ENCODE results near the gene SEC22A.

The SEC22A gene

DNA sequence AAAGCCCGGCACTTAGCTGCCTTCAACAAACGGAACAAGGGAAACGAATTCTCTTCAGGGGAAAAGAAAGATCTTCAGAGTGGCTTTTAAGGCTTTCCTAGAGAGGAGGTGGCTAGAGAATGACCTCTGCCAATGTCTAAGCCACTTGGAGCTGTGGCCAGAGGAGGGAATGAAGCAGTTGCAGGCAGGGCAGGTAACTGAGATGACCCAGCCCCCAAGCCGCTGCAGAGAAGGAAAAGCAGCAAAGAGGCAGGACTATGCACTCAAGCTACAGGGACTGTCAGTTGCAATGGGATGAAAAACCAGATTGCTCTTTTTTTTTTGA, 113.5 kb downstream of the SEC22A start:
- ATAC-seq (no peak), DNase-seq (no peak)
- Mint-ChIP-seq H3K27me3 (peaks cover 8% of the 10 kb centered on the region), H3K27ac (no peak overlapping the region), H3K9me3 (no peaks in the 10 kb centered on the region), H3K4me3 (no peak overlapping the region), H3K4me1 (no peaks in the 10 kb centered on the region)

DNA sequence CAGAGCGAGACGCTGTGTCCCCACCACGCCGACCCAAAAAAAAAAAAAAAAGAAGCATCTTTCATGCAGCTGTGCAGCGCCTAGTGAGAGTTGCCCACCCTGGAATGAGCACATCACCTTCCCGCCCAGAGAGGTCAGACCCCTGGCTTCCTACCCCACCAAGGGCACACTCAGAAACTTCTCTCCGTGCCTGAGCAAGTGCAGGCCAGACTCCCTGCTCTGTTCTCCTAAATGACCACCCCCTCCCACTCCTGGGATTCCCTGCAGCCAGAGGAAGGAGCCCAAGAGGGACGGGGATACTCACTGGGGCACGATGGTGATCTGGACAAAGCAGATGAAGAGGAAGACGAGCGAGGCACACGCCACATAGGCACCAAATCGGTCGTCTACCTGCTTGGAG, 116.0 kb downstream of the SEC22A start:
- H3K4me3 Mint-ChIP-seq: no peak overlapping the region
- no peak overlapping the region for H3K27ac Mint-ChIP-seq
- no peaks in the 10 kb centered on the region for H3K9me3 Mint-ChIP-seq
- H3K4me1 Mint-ChIP-seq: no peaks in the 10 kb centered on the region
- no peak for DNase-seq
- no peak for ATAC-seq
- H3K27me3 Mint-ChIP-seq: peaks cover 9% of the 10 kb centered on the region

DNA sequence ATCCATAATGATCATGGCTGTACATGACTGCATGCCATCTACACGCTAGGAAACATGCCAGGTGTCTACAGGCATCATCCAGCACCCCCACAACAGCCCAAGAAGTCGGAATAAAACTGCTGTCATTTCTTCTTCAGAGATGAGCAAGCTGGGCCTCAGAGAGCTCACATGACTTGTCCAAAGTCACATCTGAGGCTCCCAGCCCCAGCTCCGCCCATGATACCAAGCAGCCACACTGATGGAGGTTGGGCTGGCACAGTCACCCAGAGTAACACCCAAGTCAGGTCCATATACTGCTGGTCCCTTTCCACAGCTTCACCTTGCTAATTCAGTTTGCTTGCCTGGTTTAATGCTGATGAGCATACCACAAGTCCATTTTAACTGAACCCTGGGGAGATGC, 116.6 kb downstream of the SEC22A start:
- no peak for DNase-seq
- no peak overlapping the region for H3K4me3 Mint-ChIP-seq
- H3K27ac Mint-ChIP-seq: no peak overlapping the region
- ATAC-seq: no peak
- no peaks in the 10 kb centered on the region for H3K4me1 Mint-ChIP-seq
- peaks cover 16% of the 10 kb centered on the region for H3K27me3 Mint-ChIP-seq
- H3K9me3 Mint-ChIP-seq: no peaks in the 10 kb centered on the region

DNA sequence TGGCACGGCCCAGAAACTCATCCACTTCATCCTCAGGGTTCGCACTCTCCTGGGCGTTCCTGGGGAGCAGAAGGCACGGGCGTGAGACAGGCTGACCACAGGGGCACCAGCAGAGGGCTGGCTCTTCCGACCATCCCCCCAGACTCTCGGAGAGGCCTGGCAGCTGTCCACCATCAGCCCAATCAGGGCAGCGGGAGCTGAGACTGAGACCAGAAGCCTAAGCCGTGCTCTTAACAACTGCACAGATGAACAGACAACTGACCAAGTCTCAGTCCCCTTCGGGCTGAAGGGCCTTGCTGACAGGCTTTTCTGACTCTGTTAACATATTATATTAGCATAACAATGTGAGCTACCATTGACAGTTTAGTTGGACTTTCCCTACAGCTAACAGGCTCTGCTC, 118.0 kb downstream of the SEC22A start:
- Mint-ChIP-seq H3K27me3 (peaks cover 14% of the 10 kb centered on the region), H3K27ac (no peak overlapping the region), H3K4me1 (no peaks in the 10 kb centered on the region), H3K4me3 (no peak overlapping the region), H3K9me3 (no peaks in the 10 kb centered on the region)
- no peak for ATAC-seq
- no peak for DNase-seq

DNA sequence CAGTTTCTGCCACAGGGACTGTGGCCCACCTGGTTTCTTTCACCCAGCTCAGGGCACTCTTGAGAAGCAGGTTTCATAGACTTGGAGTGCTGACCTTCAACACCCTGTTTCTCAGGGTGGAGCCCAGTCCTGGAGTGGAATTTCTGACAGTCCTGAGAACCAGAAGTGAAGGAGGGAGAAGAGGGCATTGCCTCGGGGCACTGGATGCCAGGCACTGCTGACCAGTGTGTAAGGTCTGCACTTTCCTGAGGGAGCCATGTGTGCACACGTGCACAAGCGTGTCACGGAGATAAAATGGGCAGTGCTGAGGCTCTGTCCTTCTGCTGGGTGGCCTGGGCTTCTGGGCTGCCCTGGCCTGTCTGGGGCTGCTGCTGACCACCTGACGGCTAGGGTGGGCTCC, 118.5 kb downstream of the SEC22A start:
- peaks cover 10% of the 10 kb centered on the region for H3K27me3 Mint-ChIP-seq
- no peak for ATAC-seq
- no peak overlapping the region for H3K27ac Mint-ChIP-seq
- H3K4me1 Mint-ChIP-seq: no peaks in the 10 kb centered on the region
- no peak overlapping the region for H3K4me3 Mint-ChIP-seq
- H3K9me3 Mint-ChIP-seq: no peaks in the 10 kb centered on the region
- no peak for DNase-seq

DNA sequence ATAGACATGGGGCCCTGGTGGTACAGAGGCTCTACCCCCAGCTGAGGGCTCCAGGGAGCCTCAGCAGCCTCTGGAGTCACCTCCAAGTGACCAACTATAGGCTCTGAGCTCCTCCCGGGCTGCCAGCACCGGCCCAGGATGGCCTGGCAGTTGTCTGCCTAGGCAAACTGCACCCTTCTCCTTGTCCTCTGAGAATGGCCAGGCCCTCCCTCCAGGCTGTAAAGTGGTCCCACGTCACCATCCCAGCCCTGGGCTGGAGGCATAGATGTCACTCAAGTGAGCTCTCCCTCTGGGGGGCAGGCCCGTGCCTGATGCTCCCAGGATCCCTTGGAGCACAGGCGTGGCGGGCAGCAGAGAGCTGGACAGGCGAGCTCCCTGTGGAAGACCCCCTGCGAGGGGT, 120.1 kb downstream of the SEC22A start:
- Mint-ChIP-seq H3K27ac (no peak overlapping the region), H3K27me3 (peaks cover 8% of the 10 kb centered on the region), H3K9me3 (no peaks in the 10 kb centered on the region), H3K4me3 (no peak overlapping the region), H3K4me1 (no peaks in the 10 kb centered on the region)
- DNase-seq (no peak), ATAC-seq (no peak)

DNA sequence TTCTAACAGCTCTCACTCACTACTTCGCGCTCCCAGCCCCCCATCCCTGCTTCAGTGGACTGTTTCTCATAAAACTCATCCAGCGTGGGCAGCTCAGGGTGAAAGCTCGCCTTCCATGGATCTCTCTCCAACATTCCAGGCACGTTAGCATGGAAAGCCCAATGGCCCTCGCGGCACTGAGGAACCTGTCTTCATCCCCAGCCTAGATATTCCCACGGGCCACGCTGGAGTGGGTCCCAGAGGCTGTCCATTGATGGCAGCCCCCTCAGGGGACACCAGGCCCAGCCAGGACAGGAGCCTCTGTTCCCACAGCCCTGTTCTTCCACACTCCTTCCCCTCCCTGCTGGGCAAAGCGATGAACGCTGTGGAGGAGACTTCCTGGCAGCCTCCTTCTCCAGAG, 121.1 kb downstream of the SEC22A start:
- ATAC-seq: no peak
- peaks cover 12% of the 10 kb centered on the region for H3K27me3 Mint-ChIP-seq
- no peak for DNase-seq
- no peaks in the 10 kb centered on the region for H3K4me1 Mint-ChIP-seq
- H3K27ac Mint-ChIP-seq: no peak overlapping the region
- no peak overlapping the region for H3K4me3 Mint-ChIP-seq
- H3K9me3 Mint-ChIP-seq: no peaks in the 10 kb centered on the region
